CD4-positive, alpha-beta T cell treated with Interleukin-4 for 4 hours (primary cell): ENCODE data around the gene KIAA1549.

Source experiments
- DNase-seq: peaks from one replicate; pipeline ENCODE4 v3.0.0-alpha.2; 2020

The KIAA1549 gene

GRCh38 chr7:138902161-138902560, 79.0 kb downstream of the KIAA1549 start:
- no peak for DNase-seq

DNA sequence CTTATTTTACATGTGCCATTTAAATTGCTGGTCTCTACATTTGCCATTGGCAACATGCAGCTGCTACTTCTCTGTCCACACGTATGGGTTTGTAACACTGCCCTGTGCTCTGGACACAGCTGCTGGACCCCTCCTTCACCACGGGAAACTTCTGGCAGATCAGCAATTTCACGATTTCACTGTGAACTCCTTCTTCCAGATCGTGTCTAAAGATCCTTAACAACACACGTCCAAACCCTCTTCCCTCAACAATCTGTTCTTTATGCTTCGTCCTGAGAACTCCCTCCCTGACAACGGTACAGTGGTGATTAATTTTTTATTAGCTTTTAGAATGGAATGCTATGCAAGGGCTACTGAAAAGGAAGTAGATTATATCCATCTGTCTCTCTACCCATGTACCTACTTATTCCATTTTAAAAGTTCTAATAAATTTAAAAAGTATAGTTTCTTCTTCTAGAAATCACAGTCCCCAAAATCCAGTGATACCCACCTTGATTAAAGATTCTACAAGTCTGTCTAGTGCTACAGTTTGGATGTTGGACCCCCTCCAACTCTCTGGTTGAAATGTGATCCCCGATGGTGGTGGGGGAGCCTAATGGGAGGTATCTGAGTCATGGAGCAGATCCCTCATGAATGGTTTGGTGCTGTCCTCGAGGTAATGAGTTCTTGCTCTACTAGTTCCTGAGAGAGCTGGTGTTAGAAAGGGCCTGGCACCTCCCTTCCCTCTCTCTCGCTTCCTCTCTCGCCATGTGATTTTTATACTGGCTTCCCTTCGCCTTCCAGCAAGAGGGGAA, 81.0 kb downstream of the KIAA1549 start:
- DNase-seq, result no peak

- no peak for DNase-seq
Observed at GRCh38 chr7:138898802-138899201, 82.4 kb downstream of the KIAA1549 start.

GRCh38 chr7:138898255-138898654, 82.9 kb downstream of the KIAA1549 start:
- DNase-seq, result peak; percentile 20

DNA sequence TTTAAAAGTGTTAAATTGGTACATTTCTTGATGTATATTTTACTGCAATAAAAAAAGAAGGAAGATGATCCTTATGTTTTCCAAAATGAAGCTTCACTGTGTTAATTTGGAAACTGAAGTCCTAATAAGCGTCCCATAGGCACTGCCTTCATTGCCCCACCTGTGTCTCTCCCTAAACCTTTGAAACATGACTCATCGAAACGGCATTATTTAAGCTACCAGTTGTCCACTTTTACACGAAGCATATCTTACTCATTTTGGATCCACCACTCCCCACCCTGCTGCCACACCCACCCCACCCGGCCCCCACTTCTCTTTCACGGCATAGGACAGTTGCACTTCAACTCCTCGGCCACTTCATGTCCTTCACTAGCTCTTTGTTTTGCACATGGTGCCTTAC, 85.5 kb downstream of the KIAA1549 start:
- no peak for DNase-seq

DNA sequence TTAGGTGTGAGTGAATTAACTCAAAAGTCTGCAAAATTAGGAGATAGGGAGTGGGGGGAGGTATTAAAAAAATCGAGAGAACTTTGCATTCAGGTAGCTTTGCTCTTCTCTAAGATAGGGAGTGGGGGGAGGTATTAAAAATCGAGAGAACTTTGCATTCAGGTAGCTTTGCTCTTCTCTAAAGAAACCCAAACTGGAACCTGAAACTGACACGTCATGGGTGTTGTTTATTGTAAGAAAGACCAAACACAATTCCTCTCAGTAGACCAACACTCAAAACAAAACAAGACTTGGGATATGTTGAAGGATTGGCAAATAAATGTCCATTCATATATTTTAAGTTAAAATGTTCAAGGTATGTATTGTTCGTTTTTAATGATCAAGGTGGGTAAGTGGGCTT, 87.9 kb downstream of the KIAA1549 start:
- no peak for DNase-seq

GRCh38 chr7:138892812-138893211, 88.4 kb downstream of the KIAA1549 start:
- DNase-seq, result no peak

DNA sequence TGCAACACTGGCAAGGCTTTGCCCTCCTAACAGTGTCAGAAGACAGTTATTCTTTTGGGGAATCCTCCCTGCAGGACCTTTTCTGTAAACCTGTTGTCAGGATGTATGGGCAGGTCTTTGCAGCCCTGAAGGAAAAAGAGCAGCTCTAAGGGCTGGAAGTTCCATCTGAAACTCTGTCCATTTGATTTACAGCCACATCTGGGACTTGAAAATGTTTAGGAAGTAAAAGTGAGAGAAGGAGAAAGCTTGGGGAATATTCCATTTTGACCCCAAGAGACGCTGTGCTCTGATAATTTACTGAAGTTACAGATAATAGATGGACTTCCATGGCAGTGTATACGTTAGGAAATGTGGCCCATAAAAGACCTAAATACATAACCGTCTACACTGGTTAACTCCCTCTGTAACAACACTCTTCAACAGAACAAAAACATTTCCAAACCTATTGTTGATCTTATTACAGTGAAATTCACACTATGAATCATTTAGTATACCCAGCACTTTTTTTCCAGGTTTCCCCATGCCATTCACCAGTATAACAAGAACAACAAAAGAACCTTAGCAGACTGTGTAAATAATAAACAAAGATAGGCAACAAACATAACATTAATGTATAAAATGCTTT, 89.1 kb downstream of the KIAA1549 start:
- no peak for DNase-seq

GRCh38 chr7:138891446-138891810, 89.8 kb downstream of the KIAA1549 start:
- no peak for DNase-seq

DNA sequence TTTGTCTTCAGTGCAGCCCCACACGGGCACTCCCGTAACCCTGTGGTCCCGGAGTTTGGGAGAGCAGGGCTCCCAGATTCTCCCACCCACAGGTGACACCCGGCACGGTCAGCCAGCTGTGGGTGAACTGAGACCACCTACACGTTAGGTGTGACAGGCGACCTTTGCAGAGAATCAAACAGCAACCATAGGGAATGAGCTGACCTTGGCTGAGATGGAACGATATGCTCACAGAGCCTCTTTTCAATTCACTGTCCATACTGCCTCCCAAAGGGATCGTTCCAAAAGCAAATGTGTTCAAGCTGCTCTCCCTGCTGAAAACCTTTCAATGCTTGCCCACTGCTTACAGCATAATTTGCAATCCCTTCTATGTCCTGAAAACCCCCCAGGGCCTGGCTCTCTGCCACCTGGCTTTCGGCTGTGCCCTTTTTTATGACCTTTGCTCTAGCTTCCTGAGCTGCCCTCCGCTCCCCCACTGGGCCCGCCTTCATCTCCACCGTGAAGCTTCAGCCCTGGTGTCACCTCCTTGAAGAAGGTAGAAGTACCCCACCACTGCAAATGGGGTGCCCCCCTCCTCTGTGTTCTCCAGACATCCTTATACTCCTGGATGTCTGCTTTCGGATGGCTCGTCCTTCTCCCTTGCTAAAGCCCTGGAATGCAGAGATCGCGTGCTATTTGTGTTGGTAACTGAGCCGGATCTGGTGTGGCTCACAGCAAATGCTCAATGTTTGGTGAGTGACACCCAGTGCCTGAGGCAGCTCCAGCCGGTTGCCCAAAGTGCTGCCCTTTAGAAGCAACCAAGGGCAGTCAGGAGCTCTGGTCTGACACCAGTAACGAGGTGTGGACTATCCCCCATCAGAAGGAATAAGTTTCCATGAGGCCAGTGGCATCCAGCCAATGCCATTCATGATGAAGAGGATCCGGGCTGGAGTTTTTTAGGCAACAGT, 90.4 kb downstream of the KIAA1549 start:
- no peak for DNase-seq

- DNase-seq, result no peak
Observed at GRCh38 chr7:138889582-138890498, 91.3 kb downstream of the KIAA1549 start.

DNA sequence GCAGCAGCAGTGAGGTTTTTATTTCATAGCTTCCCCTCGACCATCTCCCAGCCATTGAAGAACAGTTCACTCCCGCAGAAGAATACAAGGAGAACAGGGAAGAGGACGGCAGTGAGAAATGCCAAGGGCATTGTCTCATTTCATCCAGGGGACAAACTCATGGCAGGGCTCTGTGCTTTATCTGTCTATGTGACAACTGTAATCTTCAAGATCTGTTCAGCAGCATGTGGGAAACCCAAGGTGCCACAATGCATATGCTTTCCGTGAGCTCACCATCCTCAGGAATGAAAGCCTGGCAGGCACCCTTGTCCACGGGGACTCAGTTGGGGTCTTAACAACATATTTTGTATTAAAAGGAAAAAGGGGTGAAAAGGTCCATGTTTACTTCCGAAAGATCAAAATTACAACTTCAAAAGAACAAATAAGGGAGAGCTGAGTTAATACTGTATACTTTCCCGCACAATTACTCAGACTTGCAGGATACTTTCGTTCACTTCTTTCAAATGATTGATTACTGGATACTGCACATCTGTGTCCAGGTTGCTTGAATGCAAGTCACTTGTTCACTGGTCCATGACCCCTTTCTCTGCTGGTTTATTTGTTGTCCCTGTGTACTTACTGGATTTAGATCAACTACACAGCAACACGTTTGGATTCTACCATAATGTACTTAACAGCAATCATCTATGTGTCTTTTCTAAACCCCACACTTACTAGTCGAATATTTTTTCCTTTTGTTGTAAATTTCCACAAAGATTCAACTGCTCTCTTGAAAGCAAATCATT, 93.1 kb downstream of the KIAA1549 start:
- no peak for DNase-seq

- no peak for DNase-seq
Observed at GRCh38 chr7:138887085-138887710, 94.0 kb downstream of the KIAA1549 start.

GRCh38 chr7:138886501-138886917, 94.7 kb downstream of the KIAA1549 start:
- peak; percentile 81 for DNase-seq

GRCh38 chr7:138885383-138886147, 95.6 kb downstream of the KIAA1549 start:
- DNase-seq, result no peak

GRCh38 chr7:138882249-138882648, 98.9 kb downstream of the KIAA1549 start:
- no peak for DNase-seq

DNA sequence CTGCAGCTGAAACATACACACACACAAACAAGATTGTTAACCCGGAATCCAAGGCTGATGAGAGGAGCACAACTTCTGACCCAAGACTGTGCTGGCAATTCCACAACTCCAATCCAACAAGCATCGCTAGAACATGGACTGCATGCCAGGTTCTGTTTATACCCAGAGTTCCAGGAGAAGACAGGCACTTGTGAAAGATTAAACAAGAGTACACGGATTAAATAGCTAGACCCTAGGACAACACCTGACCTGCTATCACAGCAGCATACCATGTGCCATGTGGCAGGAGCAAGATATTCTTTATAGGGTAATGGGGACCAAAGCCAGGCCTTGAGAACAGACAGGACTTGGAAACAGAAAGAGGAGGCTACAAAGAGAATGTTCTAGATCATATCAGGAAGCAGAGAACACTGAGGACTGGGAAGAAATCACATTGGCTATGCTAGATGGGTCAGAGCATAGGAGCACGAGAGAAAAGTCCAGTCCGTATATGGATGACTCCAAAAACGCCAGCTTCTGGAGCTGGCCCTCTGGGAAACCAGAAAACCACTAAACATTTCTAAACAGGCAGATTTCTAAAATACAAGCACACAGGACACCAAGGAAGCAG, 99.5 kb downstream of the KIAA1549 start:
- no peak for DNase-seq

DNA sequence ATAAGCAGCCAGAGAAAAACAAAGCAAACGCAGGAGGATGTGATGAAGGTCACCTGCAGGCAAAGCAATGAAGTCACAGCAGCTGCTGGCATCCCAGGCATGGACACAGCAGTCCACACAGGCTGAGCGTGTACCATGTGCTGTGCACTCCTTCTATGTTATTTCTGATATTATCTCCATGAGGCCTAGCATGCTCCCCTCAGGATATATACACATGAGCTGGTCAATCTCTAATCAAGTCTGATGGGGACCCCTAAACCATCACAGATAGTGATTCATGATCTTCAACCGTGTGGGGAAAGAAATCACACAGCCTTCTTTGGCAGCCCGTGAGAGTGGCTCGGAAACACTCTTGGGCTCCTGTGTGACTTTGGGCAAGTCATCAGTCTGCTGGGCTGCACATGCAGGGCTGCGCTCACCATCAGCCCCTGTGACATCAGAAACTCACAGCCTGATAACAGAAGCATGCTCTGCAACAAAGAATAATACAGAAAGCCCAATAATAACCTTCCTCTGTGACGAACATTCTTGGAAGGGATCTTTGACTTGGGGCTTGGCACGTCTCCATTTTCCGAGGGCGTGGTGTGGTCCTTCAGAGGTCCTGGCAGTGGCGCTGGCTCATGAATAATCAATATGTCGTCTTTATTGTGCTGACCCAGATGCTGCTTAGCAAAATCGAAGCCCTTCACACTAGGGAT, 100.2 kb downstream of the KIAA1549 start:
- DNase-seq, result no peak

DNA sequence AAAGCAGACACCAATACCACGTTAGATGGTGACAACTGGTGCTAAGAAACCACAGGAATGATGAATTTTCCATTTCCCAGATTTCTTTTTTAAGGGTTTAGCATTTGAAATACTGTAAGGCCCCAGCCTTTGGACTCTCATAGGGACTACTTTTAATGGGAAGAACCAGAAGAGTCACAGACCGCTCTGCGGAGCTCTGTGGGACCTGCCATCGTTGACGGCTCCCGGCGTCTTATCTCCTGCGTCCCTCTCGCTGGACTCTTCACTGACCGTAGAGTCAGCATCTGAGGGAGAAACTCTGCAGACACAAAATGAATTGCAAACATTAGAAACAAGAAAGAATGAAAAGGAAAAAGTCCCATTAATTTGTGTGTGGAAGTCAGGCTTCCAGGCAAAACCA, 101.8 kb downstream of the KIAA1549 start:
- DNase-seq, result no peak
